ENCODE data around the gene MARK3.
A peak's percentile ranks its signal among the peaks of the same experiment; 100 is the strongest.

DNA sequence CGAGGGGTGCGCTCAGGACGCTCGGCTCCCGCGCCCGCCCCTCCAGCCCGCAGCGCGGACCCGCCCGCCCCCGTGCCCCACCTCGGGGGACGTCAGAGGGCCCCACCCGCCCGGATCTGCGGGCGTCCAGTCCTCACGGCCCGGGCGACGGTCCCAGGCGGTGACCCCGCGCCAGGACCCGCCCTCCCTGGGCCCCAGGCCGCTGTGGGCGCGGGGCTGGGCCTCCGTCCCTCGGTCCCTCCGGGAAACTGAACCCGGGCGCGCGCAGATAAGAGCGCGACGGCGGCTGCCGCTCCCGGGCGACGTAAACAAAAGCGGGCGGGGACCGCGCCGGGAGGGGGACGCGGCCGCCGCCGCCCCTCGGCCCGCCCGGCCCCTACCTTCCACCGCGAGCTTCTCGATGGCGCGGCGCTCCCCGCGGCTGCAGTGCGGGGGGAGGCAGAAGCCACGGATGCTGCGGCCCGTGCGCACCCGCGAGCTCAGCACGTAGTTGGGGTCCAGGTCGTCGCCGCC is 136.3 kb downstream of the MARK3 start:
- TF ChIP-seq CTCF (IDR thresholded peaks at IDR 0.05; ENCODE audit: insufficient read depth, low read depth, low read length) = no peak
- peak; percentile 70 for TF ChIP-seq EZH2 (IDR thresholded peaks at IDR 0.05; ENCODE audit: insufficient read depth, low read length)
